HG03571 (cell line): Measurements from ENCODE around the gene GSTM4.
A peak's percentile ranks its signal among the peaks of the same experiment; 100 is the strongest.
"Not testable (repeated sequence)": the region's sequence is repeated elsewhere in the genome, so short reads cannot be mapped to it uniquely, and the experiment has no call there.

ENCODE experiments used
- ATAC-seq: cut with Tn5 transposase; IDR thresholded peaks from one replicate; pipeline ENCODE4 v1.9.1; 2021; ENCODE audit not compliant: unreplicated experiment

Gene GSTM4

GRCh38 chr1:109637446-109637845, 18.5 kb upstream of the GSTM4 start:
- ATAC-seq = no peak

DNA sequence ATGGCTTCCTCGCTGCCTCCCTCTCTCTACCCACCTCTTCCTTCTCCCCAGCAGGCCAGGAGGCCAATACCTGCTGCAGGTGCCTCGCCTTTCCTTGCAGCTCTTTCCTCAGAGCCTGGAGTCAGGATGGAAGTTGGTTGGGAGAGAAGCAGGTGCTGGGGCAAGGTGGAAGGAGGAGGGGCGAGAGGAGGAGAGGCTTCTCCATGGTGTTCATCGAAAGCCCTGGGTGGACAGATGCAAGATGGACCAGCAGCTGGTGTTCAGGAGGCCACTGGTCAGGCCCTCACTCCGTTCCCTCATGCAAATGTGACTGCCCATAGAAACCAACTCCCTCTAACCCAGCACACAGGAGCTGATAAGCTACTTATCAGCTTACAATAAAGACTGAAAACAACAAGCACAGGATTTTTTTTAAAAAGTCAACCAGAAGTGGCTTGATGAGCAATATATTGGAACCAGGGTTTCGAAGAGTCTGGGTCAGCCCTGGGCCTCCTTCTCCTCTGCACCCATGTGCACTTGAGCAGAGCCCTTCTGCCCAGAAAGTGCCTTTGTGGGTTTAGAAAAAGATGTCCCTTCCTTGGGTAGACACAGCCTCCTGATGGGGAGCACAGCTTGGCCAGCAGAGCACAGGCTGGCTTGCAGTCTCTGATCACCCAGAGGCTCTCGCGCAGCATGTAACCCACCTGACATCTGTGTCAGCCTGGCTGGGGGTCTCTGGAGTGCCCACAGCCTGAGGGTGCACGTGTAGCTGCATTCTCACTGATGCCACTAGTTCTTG, 16.6 kb upstream of the GSTM4 start:
- ATAC-seq = no peak

- ATAC-seq = no peak
Measured at GRCh38 chr1:109639841-109640184, 16.1 kb upstream of the GSTM4 start.

DNA sequence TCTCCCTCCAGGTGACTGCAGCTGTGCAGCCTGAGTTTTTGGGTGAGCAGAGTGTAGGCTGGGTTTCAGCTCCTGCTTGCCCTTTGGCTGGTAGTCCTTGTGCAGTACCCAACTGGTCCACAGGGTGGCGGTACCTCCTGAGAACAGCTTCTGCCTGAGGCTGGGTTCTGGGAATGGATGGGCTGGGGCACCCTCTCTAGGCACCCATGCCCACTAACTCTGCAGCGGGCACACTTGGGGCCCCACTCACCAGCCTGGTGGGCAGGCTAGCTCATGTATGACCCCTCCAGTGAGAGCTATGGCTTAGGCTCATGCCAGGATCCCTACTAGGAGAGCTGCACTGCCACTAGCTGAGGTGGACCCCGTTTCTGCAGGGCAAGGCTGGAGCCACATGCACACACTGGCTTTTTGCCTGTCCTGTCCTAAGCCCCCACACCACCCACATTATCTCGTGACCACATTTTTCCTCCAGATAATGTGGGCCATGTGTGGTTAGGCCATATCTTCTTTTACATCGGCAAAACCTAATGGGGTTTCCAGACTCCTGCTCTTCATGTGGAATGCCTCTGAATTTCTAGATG, 15.5 kb upstream of the GSTM4 start:
- no peak for ATAC-seq

- no peak for ATAC-seq
Measured at GRCh38 chr1:109641078-109641740, 14.7 kb upstream of the GSTM4 start.

GRCh38 chr1:109641861-109642260, 14.0 kb upstream of the GSTM4 start:
- ATAC-seq = no peak

- ATAC-seq = no peak
Measured at GRCh38 chr1:109642626-109643025, 13.3 kb upstream of the GSTM4 start.

DNA sequence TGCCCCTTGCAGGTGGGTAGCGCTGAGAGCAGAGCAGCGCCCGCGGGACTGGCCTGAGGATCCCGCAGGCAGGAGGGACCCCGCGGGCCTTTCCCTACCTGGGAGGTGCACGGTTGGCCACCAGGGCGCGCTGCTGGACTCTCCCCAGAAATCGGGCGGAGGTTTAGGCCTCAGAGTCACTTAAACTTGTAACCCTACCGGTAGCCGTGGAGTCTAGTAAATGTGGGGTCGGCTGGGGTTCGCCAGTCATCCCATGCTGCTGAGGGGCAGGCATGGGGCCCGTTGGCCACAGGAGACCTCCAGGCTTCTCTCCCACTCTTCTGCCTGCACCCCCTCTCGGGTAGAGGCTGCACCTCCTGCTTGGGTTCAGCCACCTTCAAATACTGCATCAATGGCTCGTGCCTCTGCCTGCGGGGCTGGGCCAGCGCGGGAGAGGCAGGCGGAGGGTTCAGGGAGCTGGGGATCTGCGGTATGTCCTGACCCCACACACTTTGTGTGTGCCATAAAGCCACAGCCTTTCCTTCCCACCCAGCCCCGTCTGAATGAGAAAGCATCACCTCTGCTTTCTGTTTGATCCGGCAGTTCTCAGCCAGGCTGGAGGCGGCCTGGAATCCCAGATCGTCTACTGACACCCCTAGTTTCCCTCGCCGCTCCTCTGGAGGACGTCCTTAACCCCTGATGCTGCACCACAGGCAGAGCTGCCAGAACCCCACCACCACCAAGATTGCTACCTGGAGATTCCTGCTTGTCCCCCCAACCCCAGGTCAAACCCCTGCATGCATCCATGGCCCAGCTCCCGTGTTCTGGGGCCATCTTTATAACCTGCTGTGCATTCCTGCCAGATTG, 12.3 kb upstream of the GSTM4 start:
- ATAC-seq = peak; percentile 75

DNA sequence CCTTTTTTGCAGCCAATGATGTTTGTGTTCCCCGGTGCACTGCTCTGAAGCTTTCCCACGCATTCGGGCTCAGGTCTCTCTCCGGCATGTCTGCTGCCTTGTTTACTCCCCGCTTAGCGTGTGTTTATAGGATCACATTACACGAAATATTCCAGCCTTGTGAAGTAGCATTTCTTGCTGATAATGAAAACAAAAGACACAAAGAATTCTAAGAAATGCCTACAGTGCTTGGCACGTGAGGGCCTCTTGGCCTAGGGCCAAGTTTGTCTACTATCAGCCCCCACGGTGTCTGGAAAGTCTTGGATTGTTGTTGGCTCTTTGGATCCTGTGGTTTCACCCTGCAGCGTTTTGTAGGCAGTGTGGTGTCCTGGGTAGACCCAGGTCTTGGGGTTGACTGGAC, 11.2 kb upstream of the GSTM4 start:
- no peak for ATAC-seq

GRCh38 chr1:109649491-109649914, 6.4 kb upstream of the GSTM4 start:
- no peak for ATAC-seq

DNA sequence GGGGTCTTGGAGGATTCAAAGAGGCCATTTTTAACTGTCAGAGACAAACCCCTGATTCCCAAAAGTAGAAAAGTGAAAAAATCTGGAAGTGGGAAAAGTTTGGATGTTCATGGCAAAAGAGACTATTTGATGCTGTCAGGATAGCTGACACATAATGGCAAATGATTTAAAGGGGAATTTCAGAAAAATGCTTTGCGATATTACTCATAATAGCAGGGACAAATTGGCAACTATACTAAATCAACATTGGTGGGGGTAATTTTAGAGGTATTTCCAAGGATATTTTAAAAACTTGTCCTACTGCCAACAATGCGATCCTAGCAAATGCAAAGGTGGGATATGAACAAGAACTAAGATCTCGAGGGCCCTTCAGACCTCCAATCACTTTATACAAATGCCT, 5.3 kb upstream of the GSTM4 start:
- ATAC-seq = no peak

GRCh38 chr1:109652402-109652801, 3.5 kb upstream of the GSTM4 start:
- ATAC-seq = no peak

GRCh38 chr1:109653306-109653705, 2.6 kb upstream of the GSTM4 start:
- no peak for ATAC-seq

GRCh38 chr1:109654519-109654918, 1.4 kb upstream of the GSTM4 start:
- no peak for ATAC-seq

DNA sequence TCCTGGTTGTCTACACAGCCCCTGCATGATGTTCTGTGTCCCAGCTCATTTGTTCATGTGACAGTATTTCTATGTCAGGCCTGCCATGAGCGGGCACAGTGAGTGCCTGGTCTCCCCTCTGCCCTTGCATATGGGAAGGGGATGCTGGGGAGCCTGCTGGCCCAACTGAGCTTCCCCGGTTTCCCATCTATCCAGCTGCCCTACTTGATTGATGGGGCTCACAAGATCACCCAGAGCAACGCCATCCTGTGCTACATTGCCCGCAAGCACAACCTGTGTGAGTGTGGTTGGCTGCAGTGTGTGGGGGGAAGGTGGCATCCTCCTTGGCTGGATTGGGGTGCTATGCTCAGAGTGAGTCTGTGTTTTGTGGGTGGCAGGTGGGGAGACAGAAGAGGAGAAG, 1.5 kb downstream of the GSTM4 start:
- ATAC-seq = no peak

DNA sequence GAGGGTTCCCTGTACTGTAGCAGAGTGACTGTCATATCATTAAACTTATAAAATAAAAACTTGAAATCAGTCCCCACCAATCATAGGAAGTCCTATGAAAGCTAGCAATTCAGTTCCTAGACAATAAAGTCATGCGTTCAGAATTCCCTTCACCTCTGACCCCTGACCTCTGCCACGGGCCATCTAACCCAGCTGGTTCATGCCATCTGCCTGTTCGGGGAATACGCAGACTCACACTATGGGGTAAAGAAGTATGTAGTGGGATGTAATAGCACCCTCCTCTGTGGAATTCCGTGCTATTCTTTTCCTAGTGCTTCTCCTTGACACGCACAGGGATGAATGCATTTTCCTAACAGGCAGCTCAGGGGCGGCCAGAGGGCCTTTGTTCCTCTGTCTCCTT, 2.1 kb downstream of the GSTM4 start:
- ATAC-seq = no peak

GRCh38 chr1:109658533-109659042, 2.7 kb downstream of the GSTM4 start:
- no peak for ATAC-seq

DNA sequence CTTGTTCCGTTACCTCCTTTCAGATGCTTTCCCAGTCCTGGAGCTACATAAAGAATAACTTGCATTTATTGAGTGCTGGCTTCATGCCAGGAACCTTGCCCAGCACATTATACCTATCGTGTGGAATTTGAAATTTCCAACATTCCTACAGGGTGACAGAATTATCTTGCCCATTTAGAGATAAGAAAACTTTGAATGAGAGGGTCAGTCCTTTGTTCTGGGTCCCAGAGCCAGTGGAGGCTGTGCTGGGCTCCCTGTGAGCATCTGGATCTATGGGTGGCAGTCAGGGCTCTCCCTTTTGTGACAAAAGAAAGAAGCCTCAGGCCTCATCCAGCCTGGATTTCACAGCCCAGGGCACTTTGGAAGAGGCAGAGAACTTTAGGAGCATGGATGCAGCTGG, 3.2 kb downstream of the GSTM4 start:
- no peak for ATAC-seq

GRCh38 chr1:109659997-109660690, 4.2 kb downstream of the GSTM4 start:
- no peak for ATAC-seq

DNA sequence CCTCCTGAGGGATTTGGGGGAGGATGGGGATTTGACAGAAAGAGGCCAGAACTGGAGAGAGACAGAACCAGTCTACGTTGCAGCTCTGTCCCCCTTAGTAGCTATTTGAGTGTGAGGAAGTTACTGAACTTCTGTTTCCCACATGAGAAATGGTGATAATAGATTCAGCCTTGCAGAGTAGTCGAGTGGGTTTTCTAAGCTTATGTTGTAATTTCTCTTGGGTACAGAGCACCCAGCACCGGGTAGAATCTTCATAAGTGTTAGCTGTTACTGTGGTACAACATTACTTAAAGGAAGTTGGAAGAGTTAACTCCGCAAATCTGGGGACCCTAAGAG, 4.8 kb downstream of the GSTM4 start:
- ATAC-seq = not testable (repeated sequence)

- ATAC-seq = no peak
Measured at GRCh38 chr1:109661391-109661790, 5.5 kb downstream of the GSTM4 start.
